ENCODE results near the gene PCDH17.

Gene PCDH17, protein sequence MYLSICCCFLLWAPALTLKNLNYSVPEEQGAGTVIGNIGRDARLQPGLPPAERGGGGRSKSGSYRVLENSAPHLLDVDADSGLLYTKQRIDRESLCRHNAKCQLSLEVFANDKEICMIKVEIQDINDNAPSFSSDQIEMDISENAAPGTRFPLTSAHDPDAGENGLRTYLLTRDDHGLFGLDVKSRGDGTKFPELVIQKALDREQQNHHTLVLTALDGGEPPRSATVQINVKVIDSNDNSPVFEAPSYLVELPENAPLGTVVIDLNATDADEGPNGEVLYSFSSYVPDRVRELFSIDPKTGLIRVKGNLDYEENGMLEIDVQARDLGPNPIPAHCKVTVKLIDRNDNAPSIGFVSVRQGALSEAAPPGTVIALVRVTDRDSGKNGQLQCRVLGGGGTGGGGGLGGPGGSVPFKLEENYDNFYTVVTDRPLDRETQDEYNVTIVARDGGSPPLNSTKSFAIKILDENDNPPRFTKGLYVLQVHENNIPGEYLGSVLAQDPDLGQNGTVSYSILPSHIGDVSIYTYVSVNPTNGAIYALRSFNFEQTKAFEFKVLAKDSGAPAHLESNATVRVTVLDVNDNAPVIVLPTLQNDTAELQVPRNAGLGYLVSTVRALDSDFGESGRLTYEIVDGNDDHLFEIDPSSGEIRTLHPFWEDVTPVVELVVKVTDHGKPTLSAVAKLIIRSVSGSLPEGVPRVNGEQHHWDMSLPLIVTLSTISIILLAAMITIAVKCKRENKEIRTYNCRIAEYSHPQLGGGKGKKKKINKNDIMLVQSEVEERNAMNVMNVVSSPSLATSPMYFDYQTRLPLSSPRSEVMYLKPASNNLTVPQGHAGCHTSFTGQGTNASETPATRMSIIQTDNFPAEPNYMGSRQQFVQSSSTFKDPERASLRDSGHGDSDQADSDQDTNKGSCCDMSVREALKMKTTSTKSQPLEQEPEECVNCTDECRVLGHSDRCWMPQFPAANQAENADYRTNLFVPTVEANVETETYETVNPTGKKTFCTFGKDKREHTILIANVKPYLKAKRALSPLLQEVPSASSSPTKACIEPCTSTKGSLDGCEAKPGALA (N-terminal part only)

DNA sequence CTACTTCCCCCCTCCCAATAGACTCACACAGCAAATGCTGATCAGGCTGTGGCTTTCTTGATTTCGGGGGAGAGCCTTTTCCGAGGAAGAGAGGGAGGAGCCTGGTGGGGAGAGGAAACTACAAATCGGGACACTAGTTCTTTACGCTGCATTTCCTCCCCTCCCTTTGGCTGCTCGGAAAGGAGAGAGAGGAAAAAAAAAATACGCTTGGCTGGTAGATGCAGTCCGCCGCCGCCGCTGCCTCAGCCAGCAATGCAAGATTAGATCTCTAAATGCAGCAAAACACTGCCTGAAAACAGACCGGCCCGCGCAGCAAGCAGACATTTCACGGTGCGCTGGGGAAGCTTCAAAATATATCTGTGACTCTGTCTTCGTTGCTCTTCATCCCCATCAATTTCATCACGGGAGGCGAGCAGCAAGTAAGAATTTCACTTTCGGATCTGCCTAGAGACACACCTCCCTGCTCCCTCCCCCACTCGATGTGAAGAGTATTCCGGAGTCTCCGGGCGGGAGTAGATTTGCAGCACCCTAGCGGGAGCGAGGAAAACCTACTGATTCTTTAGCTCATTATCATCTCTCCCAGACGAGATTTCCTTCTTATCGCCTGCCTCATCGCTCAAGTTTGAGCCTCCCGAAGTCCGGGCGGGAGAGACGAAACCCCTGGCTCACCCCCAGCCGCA is at the start of gene PCDH17:
PCDH17 (plus strand) TSS at position 149 of the 680 bp plus-strand sequence. CDS start 803 bp downstream, outside the sequence.
- no peak within 1 kb of the TSS for H3K4me3 ChIP-seq (ENCODE audit: severe bottlenecking)
- DNase-seq (ENCODE audit: low spot score) (no peak), ATAC-seq (ENCODE audit: low read depth) (no peak)
- H3K36me3 ChIP-seq (ENCODE audit: low read depth) = no peaks in the 10 kb centered on the region
- H3K9me3 ChIP-seq (ENCODE audit: severe bottlenecking) = peaks cover 5% of the 10 kb centered on the region
- no peaks in the 10 kb centered on the region for H3K4me1 ChIP-seq (ENCODE audit: insufficient read depth, poor library complexity, severe bottlenecking)
- H3K27ac ChIP-seq (ENCODE audit: poor library complexity, severe bottlenecking) = no peak within 1 kb of the TSS
- H3K27me3 ChIP-seq (ENCODE audit: insufficient read depth, poor library complexity, severe bottlenecking) = peaks cover 93% of the 10 kb centered on the region
- TF ChIP-seq, protein P1, sequence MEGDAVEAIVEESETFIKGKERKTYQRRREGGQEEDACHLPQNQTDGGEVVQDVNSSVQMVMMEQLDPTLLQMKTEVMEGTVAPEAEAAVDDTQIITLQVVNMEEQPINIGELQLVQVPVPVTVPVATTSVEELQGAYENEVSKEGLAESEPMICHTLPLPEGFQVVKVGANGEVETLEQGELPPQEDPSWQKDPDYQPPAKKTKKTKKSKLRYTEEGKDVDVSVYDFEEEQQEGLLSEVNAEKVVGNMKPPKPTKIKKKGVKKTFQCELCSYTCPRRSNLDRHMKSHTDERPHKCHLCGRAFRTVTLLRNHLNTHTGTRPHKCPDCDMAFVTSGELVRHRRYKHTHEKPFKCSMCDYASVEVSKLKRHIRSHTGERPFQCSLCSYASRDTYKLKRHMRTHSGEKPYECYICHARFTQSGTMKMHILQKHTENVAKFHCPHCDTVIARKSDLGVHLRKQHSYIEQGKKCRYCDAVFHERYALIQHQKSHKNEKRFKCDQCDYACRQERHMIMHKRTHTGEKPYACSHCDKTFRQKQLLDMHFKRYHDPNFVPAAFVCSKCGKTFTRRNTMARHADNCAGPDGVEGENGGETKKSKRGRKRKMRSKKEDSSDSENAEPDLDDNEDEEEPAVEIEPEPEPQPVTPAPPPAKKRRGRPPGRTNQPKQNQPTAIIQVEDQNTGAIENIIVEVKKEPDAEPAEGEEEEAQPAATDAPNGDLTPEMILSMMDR (IDR thresholded peaks at IDR 0.05; ENCODE audit: poor library complexity, severe bottlenecking) = no peak

DNA sequence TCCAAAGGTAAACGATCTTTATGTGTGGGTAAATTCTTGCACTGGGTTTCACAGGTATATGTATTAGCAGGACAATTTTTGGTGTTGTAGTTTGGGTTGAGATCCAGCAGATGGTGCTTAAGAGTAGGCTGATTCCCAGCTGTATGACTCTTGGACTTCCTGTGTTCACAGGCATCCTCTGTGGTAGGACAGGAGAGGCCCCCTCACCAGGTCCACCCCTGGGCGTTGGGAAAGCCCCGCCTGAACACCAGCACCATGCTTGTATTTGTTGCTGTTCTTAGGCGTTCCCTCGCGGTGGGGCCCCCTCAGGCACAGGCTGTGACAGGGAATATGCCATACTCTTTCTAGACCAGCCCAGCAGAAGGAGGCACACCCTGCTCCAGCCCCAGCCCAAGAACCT is 49.5 kb upstream of the PCDH17 start:
- DNase-seq (ENCODE audit: low spot score) (no peak), ATAC-seq (ENCODE audit: low read depth) (no peak)
- no peaks in the 10 kb centered on the region for H3K9me3 ChIP-seq (ENCODE audit: severe bottlenecking)
- no peak overlapping the region for H3K4me3 ChIP-seq (ENCODE audit: severe bottlenecking)
- peaks cover 3% of the 10 kb centered on the region for H3K27me3 ChIP-seq (ENCODE audit: insufficient read depth, poor library complexity, severe bottlenecking)
- TF ChIP-seq, protein P1 (IDR thresholded peaks at IDR 0.05; ENCODE audit: poor library complexity, severe bottlenecking) = no peak
- H3K4me1 ChIP-seq (ENCODE audit: insufficient read depth, poor library complexity, severe bottlenecking) = no peaks in the 10 kb centered on the region
- H3K36me3 ChIP-seq (ENCODE audit: low read depth) = no peaks in the 10 kb centered on the region
- H3K27ac ChIP-seq (ENCODE audit: poor library complexity, severe bottlenecking) = no peak overlapping the region

DNA sequence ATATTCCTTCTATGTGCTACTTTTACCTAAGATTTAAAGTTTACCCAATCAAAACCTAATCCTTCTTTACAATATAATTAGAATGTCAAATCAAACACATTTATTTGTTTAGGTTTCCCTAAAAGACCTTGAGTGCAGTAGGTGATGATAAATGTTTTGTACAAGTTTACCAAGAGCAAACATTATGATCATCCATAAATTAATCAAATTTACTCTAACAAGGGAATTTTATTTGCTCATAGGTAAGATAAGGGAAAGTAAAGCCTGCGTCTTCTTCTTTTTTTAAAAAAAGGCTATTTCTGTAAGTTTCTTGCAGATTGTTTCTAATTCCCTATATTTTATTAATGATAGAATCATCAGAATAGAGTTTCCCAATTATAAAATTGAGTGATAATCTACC is 48.0 kb upstream of the PCDH17 start:
- Histone ChIP-seq H3K4me1 (ENCODE audit: insufficient read depth, poor library complexity, severe bottlenecking) (no peaks in the 10 kb centered on the region), H3K4me3 (ENCODE audit: severe bottlenecking) (no peak overlapping the region), H3K27ac (ENCODE audit: poor library complexity, severe bottlenecking) (no peak overlapping the region), H3K9me3 (ENCODE audit: severe bottlenecking) (no peaks in the 10 kb centered on the region), H3K27me3 (ENCODE audit: insufficient read depth, poor library complexity, severe bottlenecking) (no peaks in the 10 kb centered on the region), H3K36me3 (ENCODE audit: low read depth) (no peaks in the 10 kb centered on the region)
- TF ChIP-seq, protein P1 (IDR thresholded peaks at IDR 0.05; ENCODE audit: poor library complexity, severe bottlenecking) = no peak
- ATAC-seq (ENCODE audit: low read depth) = no peak
- no peak for DNase-seq (ENCODE audit: low spot score)

DNA sequence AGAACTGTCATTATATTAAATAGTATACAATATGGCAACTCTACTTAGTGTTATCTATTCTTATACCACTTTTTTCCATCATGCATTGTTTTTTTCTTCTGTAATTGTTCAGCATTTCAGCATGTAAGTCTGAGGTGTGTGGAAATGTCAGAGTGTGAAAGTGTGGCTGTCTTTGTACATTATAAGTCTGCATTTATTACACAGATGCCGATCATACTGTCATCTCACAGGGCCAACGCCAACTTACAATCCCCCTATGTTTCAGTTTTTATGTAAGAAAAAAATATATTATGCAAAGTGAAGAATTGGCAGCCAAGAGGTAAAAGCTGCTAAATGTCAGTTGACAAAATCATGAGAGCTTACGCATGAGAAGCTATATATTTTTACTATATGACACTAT is 42.9 kb upstream of the PCDH17 start:
- no peak overlapping the region for H3K27ac ChIP-seq (ENCODE audit: poor library complexity, severe bottlenecking)
- DNase-seq (ENCODE audit: low spot score) (no peak), ATAC-seq (ENCODE audit: low read depth) (no peak)
- H3K4me3 ChIP-seq (ENCODE audit: severe bottlenecking) = no peak overlapping the region
- no peaks in the 10 kb centered on the region for H3K4me1 ChIP-seq (ENCODE audit: insufficient read depth, poor library complexity, severe bottlenecking)
- H3K27me3 ChIP-seq (ENCODE audit: insufficient read depth, poor library complexity, severe bottlenecking) = no peaks in the 10 kb centered on the region
- H3K36me3 ChIP-seq (ENCODE audit: low read depth) = no peaks in the 10 kb centered on the region
- TF ChIP-seq, protein P1 (IDR thresholded peaks at IDR 0.05; ENCODE audit: poor library complexity, severe bottlenecking) = no peak
- H3K9me3 ChIP-seq (ENCODE audit: severe bottlenecking) = no peaks in the 10 kb centered on the region

Measured in RWPE2 (cell line).